ENCODE results near the gene CA5B.
"Not testable (repeated sequence)": the region's sequence is repeated elsewhere in the genome, so short reads cannot be mapped to it uniquely, and the experiment has no call there.

Gene CA5B

DNA sequence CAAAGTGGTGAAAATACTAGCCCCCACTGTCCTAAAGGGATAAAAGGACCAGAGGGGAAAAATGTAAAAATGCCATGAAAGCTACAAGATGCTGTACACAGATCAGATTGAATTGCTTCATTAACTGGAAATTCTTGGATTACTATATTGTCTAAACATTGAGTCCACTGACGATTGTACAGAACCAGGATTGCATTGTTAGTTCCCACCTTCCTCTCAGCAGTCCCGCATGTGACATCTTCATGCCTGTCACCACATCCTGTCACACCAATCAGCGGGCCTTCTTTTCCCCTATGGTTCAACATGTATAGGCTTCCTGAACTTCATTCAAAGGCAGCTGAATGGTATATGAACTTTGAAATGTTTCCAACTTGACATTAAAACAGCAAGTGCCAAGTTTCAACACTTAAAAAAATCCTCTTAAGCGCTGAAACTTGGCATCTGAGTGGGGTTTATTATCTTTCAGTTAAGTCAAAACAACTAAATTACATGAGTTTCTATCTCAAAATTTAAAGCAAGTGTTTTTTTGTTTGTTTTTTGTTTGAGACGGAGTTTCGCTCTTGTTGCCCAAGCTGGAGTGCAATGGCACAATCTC lies 76.8 kb downstream of the CA5B start:
- DNase-seq (ENCODE audit: low spot score) = no peak

DNA sequence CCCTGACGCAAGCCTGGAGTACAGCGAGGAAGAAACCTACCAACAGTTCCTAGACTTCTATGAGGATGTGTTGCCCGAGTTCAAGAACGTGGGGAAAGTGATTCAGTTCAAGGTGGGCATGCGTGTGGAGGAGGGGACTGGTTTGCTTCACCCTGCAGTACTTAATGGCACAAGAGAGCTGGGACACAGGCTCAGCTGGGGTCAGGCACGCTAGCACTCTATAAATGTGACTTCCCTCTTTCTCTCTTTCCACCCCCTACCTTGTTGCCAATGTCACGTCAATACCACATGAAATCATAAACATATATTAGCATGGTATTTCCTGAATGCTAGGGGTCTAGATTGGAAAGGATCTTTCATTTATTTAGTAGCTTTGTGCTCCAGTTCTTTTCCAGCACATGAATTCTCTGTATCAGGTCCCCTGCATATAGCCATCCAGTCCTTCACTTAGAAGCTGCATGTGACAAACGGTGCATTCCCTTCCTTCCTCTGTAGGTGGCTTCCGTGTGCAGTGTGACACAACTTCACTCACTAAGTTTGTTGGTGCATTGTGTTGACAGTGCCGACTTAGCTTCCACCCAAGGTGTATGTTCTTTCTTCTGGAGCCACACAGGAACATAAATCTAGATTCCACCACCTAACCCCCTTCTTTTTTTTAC lies 77.8 kb downstream of the CA5B start:
- peak; percentile 17 for DNase-seq (ENCODE audit: low spot score)

DNA sequence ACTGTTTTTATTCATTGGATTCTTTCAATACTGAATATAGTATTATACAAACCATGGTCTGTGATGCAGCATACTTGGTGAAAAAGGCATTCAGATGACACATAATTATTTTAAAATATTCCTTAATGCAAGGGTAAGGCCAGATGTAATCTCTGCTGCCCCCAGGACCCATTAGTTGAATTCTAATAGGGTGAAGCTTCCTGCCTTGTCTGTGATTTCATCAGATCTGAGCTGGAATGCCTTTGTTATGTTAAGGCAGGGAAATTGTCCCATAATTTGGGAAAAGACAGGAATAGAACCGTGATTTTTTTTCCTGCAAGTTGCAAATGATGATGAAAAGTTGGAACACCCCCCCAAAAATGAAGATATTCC lies 78.4 kb downstream of the CA5B start:
- DNase-seq (ENCODE audit: low spot score) = no peak

DNA sequence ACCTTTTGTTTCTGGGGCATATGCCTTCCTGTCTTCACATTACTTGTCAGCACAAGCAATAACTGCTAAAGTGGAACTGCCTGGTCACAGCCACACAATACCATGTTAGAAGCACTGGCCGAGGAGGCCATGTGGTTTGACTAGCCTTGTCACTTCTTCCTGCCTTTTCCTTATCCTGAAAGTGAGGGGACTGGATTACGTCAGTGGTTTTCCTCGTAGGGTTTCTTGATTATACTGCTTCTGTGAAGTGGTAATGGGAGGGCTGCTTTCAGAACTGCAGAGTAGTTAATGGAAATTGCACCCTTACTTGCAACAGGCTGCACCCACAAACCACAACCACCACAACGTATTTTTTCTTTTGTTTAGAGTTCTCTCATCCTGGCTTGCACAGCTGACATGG lies 78.8 kb downstream of the CA5B start:
- no peak for DNase-seq (ENCODE audit: low spot score)

DNA sequence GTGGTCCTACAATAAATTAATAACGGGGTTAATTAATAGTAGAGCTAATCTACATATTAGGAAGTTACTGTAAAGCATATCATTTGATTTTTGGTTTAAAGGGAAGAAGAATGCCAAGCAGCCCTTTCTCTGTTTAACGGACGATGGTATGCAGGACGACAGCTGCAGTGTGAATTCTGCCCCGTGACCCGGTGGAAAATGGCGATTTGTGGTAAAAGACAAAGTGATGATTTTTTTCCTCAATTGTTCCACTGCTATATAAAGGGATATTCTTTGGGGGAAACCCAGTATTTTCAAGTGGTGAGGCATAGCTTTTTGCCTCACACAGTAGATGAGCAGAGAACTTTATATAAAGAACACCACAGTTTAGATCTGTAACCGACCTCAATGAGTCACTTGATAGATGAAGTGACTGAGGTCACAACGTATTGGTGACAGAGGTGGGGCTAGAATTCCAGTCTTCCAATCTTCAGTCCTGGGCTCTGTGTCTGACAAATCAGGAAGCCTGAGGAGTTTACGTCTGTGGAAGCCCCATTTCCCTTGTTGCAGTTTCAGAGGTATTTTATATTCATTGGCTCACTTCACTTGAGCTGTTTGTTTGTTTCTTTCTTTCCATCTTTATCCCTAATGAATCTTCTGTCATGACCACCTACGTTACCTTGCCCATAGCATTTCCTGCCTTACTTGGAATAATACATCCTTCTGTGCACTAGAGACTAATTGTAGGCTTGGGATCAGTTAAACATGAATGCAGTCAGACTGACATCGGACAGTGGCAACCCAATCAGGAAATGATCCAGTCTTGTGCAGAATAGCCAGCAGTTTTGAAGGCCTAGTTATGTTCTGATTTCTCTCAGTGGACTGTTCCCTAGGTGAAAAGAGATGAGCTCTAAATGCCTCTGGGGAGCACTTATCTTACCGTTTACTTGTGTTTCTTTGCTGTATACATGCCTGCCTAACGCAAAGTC lies 82.3 kb downstream of the CA5B start:
- DNase-seq (ENCODE audit: low spot score) = no peak

DNA sequence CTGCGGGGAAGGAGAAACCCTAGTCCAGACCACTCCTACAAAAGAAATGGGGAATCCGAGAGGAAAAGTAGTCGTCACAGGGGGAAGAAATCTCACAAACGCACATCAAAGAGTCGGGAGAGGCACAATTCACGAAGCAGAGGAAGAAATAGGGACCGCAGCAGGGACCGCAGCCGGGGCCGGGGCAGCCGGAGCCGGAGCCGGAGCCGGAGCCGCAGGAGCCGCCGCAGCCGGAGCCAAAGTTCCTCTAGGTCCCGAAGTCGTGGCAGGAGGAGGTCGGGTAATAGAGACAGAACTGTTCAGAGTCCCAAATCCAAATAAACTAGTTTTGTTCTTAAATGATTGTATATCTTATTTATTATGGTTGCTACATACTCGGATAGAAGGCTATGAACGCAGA lies 84.9 kb downstream of the CA5B start:
- DNase-seq (ENCODE audit: low spot score) = no peak

DNA sequence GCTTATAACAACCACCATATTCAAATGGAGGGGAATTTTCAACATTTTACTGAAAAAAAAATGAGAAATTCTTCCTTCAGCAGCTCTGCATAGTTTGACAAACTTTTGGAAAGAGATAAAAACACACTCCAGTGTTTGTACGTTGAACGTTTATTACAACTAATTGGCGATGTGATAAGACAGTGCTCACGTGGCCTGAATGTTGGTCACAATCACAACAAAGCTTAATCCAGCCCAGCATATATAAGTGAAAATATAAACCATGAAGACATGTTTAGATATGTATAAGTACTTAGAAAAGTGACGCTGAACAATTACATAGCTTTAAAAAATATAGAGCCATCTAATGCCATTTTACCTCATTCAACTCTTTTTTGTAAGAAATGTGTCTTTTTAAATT lies 87.9 kb downstream of the CA5B start:
- DNase-seq (ENCODE audit: low spot score) = no peak

DNA sequence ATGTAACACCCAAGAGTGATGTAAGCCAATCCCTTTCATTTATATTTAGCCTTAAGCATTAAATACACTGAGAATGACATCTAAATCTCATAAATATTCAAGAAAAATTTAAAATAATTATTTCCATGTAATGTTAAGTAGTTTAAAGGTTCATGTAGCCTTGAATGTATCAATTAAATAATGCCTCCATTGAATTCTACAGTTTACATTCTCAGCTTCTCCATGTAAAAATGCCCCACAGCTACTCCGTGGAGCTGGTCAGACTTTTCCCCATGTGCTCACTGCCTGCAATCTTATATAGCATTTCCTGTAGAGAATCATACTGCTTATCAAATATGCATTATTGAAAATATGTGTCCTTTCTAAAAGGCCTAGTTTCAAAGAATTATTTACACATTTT lies 91.1 kb downstream of the CA5B start:
- DNase-seq (ENCODE audit: low spot score) = no peak

DNA sequence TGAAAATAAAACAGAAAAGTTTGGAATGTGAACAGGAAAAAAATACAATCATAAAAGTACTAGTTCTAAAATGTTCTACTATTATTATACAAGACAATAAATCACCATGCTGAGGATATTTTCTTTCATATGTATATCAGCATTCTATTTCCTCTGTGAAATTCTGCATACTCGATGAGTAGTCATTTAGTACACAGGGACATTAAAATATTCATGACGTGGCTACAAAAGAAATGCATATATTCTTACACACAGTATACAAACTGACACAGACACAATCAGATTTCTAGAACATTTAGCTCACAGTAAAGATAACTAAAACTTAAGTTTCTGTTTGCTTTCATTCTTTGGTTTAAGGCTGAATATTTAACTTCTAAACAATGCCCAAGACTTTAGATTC lies 93.3 kb downstream of the CA5B start:
- DNase-seq (ENCODE audit: low spot score) = not testable (repeated sequence)

DNA sequence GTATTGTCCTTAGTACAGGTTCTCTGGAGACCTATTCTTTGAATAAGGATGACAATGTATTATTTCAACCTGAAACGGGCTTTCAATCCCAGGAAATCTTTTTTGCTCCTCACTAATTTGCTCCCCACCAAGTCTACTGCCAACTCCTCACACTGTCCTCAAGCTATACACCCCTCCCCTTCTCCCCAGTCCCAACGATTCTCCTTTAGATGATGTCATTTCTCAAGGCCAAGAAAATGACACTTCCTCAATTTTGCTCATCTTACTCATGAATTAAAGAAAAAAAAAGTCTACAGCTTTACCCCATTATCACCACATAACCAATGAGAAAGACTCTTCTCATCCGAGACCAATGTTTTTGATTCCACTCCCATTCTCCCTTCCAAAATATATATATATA lies 96.0 kb downstream of the CA5B start:
- DNase-seq (ENCODE audit: low spot score) = no peak

DNA sequence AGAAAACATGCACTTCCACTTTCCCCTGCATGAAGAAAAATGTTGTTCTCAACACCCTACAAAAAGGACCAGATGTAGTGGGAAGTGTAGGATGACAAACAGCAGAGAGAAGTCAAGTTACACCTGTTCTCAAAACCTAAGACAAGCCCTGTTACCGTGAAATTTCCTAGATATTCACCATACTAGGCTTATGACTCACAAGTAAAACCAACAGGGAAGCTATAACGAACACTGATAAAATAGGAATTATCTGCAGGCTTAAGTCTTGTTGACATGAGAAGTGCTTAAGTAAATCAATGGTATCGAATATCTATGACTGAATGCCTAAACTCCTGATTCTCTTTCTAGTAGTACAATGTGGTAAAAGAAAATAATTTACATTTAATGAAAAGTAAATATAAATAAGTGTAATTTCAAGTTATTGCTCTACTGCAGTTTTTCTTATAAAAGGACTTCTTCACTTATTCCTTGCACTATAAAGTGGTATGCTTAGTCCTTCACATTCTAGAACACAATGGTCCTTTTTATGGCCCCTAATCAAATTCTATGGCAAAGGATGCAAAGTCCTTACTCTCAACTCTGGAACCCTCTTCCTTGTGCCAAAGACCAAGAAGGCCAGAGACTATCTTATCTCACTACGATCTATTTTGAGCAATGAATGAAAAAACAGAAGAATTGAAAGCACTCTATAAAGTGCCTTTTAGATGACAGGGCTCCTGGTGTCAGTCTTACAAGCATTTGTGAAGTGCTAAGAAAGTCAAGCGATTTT lies 96.9 kb downstream of the CA5B start:
- DNase-seq (ENCODE audit: low spot score) = no peak

Measured in germinal center (tissue), 1 donor.